ENCODE results near the gene PYGB. TPM values are rescaled to one million over a fixed set of nuclear protein-coding genes. Genes with fewer than 3 reads are reported as not detected.

The PYGB gene
- total RNA-seq, 2 donors from 2014 or later, result 43.7 to 48.3 TPM

DNA sequence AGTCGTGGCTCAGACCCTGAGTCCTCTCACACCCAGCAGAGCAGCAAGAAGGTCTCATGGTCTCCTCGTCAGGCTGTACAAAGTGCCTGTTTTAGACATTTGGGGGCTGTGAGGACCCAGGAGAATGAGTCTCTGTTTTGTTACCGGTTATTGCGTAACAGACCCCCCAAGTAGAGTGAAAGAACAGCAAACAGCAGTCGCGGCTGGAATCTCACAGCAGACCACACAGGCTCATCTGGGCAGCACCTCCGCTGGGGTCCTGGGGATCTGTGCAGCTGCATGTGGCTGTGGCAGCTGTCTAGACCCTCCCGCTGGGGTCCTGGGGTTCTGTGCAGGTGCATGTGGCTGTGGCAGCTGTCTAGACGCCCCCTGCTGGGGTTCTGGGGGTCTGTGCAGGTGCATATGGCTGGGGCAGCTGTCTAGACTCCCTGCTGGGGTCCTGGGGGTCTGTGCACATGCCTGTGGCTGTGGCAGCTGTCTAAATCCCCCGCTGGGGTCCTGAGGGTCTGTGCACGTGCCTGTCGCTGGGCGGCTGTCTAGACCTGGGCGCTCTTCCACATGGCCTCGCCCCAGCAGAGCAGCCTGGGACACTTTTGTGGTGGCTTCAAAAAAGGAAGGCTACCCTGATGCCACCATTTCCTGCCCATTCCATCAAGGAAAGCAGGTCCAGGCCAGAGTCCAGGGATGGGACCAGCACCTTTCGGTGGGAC is 27.7 kb upstream of the PYGB start:
- Mint-ChIP-seq H3K4me1 (ENCODE audit: low read depth) (peaks cover 11% of the 10 kb centered on the region), H3K27me3 (ENCODE audit: low read depth) (no peaks in the 10 kb centered on the region), H3K9me3 (no peaks in the 10 kb centered on the region), H3K36me3 (ENCODE audit: insufficient read depth in 2 of 2) (peaks cover 0 to 2% of the 10 kb centered on the region in 2 donors), H3K4me3 (no peak overlapping the region), H3K27ac (no peak overlapping the region)
- ATAC-seq (replicated peaks in 1 of 2), result no peak
- peak in 1 of 2 donors; percentile 12 for DNase-seq

DNA sequence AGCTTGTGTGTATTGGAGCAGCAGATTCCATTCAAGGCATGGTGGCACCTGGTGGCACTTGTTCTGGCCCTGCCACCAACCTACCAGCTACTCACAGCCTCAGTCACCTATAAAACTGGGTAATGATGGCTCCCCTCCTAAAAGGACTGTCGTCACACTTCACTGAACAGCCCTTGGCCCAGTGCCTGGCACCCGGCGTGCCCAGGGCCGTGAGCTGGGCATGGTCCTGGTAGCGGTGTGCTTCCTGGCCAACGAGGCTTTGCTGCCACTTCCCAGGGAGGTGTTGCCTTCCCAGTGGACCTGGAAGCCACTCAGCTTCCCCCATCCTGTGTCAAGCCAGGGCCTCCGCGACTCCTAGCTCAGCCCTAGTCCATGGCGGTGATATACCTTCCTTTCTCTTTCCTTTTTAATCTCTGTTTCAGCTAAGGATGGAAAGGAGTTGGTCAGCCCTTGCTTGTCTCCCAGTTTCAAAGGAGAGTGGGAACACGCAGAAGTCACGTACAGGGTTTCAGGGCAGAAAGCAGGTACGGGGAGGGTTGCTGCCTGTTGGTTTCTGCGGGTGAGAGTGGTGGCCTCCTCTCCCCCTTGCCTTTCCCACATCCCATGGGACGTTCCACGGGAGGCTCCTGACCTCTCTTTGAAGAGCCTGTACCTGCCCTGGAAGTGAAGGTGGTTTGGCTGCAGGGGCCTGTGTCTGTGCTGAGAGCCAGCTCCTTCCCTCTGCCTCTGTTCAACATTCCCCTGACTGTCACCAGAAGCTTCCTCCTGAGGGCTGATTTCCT is 26.9 kb upstream of the PYGB start:
- H3K27ac Mint-ChIP-seq, result no peak overlapping the region
- no peaks in the 10 kb centered on the region for H3K9me3 Mint-ChIP-seq
- DNase-seq, result no peak
- peaks cover 0 to 3% of the 10 kb centered on the region in 2 donors for H3K36me3 Mint-ChIP-seq (ENCODE audit: insufficient read depth in 2 of 2)
- no peak overlapping the region for H3K4me3 Mint-ChIP-seq
- ATAC-seq (replicated peaks in 1 of 2), result no peak
- H3K27me3 Mint-ChIP-seq (ENCODE audit: low read depth), result no peaks in the 10 kb centered on the region
- H3K4me1 Mint-ChIP-seq (ENCODE audit: low read depth), result peaks cover 11% of the 10 kb centered on the region

DNA sequence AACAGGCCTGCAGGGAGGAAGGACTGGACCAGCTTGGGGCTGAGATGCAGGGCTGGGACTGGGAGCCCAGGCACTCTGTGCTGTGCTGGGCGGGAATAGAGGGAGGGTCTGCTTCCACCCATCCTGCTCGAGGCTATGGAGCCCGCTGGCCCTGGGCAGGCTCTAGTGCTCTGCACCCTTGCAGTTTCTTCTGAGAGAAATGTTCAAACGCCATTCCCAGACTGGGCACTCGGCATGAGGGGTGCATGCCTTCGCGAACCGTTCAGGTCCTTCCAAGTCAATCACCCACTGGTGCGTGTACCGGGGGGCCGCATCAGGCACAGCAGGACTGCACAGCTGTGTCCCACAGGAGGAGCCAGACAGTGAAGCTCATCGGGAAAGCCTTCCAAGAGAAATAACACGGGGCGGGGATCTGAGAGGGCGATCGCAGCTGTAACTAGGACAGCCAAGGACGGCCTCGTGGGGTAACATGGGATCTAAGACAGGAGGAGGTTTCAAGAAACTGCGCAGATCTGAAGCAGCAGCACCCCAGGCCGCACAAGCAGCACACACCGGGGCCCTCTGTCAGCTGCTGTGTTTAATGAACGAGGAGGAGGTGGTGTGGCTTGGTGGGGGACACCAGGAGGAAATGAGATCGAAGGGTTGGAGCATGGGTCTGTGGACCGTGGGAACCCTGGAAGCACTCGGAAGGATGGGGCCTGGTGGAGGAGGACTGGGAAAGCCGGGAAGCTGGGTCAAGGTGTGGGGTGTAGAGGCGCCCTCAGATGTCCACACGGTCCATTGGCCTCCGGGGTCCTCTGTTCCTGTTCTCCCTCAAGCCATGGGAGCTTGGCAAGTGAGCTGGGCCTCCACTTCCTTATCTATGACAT is 26.1 kb upstream of the PYGB start:
- Mint-ChIP-seq H3K27me3 (ENCODE audit: low read depth) (no peaks in the 10 kb centered on the region), H3K4me3 (no peak overlapping the region), H3K36me3 (ENCODE audit: insufficient read depth in 2 of 2) (peaks cover 0 to 2% of the 10 kb centered on the region in 2 donors), H3K9me3 (no peaks in the 10 kb centered on the region), H3K4me1 (ENCODE audit: low read depth) (peaks cover 11% of the 10 kb centered on the region), H3K27ac (no peak overlapping the region)
- DNase-seq, result no peak
- ATAC-seq (replicated peaks in 1 of 2), result no peak

DNA sequence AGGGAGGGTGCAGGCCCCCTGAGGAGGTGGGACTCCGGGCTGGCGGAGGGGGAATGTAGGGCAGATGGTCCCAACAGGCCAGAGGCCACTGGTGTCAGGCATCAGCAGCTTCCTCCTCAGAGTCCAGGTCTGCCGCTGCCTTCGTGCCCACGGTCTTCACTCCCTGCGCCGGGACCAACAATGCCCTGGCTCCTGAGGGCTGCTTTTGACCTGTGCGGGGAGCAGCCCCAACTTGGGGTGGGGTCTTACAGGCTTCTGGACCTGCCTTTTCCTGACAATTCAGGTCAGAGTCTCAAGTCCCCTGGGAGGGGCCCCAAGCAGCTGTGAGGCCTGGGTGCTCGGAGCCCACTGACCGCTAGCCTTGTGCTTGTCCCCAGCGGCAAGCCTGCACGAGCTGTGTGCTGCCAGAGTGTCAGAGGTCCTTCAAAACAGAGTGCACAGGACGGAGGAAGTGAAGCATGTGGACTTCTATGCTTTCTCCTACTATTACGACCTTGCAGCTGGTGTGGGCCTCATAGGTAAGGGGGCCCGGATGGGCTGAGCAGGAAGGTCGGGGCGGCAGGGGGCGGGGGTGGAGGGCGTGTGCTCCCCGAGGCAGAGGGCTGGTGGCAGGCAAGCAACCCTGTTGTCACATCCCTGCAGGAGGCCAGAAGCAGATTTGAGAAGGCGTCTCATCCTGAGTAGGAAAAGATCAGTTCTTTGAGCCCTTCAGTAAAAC is 25.3 kb upstream of the PYGB start:
- no peak overlapping the region for H3K27ac Mint-ChIP-seq

DNA sequence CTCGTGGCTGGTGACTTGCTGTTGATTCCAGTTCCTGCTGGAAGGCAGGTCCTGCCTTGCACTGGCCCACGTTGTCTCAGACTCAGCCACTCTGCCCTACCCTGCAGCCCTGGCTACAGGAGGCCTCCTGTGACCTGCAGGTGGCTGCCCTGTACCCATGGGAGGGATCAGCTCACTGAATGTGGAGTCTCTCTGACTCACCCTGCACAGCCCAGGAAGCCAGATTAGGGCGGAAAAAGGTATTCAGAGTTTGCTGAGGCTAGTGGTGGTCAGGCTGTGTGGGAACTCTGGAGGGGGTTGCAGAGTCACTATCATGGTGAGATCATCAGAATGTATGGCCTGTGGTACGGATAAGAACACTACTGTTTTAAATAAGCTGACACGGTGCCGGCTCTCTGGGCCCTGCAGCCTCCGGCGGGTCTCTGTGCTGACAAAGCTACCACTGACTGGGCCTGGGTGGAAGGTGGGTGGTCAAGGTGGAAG is 24.7 kb upstream of the PYGB start:
- H3K9me3 Mint-ChIP-seq, result no peaks in the 10 kb centered on the region
- no peaks in the 10 kb centered on the region for H3K27me3 Mint-ChIP-seq (ENCODE audit: low read depth)
- peaks cover 11% of the 10 kb centered on the region for H3K4me1 Mint-ChIP-seq (ENCODE audit: low read depth)
- DNase-seq (peak; percentile 72 to 76), ATAC-seq (replicated peaks in 1 of 2) (peak; percentile 95 to 98)
- H3K36me3 Mint-ChIP-seq (ENCODE audit: insufficient read depth in 2 of 2), result peaks cover 0 to 4% of the 10 kb centered on the region in 2 donors
- no peak overlapping the region for H3K27ac Mint-ChIP-seq
- H3K4me3 Mint-ChIP-seq, result no peak overlapping the region

More for the DNA sequence above, 25.3 kb upstream of the PYGB start:
- Mint-ChIP-seq H3K36me3 (ENCODE audit: insufficient read depth in 2 of 2) (peaks cover 0 to 4% of the 10 kb centered on the region in 2 donors), H3K4me3 (no peak overlapping the region), H3K9me3 (no peaks in the 10 kb centered on the region), H3K4me1 (ENCODE audit: low read depth) (peaks cover 11% of the 10 kb centered on the region), H3K27me3 (ENCODE audit: low read depth) (no peaks in the 10 kb centered on the region)
- ATAC-seq (replicated peaks in 1 of 2) (no peak), DNase-seq (no peak)

DNA sequence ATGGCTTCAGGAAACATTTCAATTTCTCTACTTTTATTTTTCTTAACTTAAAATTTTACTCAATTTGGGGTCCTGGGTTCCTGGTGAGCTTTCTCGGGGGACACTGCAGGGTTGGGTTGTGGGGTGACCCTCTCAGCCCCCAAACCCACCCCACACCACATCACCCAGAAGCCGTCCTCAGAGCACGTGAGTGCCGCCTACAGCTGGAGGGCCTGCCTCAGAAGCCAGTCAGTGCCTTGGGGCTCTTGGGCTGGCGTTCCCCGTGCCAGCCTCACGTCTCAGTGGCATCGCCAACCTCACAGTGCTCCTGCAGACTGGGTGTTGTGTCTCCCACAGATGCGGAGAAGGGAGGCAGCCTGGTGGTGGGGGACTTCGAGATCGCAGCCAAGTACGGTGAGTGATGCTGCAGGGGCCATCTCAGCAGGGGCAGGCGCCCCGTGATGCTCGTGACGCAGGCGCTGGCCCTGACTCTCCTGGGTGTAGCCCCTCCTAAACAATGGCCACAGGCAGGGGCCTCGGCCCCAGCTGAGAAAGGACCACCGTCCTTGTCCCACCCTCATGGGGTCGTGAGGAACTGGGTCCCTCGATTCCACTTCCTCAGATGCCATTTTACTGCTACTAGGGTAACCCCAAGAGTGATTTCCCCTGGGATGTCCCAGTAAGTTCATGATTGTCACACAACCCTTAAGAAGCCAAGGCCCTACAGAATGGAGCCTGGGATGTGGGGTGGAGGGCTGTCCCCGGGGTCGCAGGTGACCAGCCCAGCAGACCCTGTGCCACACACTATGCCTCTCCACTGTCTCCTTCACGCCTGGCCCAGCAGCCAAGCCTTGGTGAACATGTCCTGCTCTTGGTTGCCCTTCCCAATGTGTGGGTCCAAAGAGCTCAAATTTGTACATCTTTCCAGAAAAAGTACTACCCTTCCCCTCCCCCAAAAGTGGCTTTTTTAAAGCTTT is 23.8 kb upstream of the PYGB start:
- Mint-ChIP-seq H3K27me3 (ENCODE audit: low read depth) (no peaks in the 10 kb centered on the region), H3K4me3 (no peak overlapping the region), H3K9me3 (no peaks in the 10 kb centered on the region), H3K4me1 (ENCODE audit: low read depth) (peaks cover 11% of the 10 kb centered on the region), H3K27ac (no peak overlapping the region), H3K36me3 (ENCODE audit: insufficient read depth in 2 of 2) (peaks cover 0 to 4% of the 10 kb centered on the region in 2 donors)
- DNase-seq (no peak), ATAC-seq (replicated peaks in 1 of 2) (no peak)

DNA sequence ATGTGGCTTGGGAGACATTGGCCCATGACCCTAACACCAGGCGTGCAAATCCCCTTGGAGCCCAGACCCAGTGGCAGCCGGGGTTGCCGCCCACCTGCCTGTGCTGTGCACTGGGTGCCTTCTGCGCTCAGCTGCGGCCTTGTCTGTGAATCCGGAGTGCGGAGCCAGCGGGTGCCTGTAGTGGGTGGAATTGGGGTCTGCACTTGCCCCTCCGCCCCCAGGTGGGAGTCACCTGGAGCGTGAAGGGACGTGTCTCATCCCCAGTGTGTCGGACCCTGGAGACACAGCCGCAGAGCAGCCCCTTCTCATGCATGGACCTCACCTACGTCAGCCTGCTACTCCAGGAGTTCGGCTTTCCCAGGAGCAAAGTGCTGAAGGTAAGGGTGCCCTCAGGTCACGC is 22.9 kb upstream of the PYGB start:
- H3K9me3 Mint-ChIP-seq, result no peaks in the 10 kb centered on the region
- no peaks in the 10 kb centered on the region for H3K27me3 Mint-ChIP-seq (ENCODE audit: low read depth)

DNA sequence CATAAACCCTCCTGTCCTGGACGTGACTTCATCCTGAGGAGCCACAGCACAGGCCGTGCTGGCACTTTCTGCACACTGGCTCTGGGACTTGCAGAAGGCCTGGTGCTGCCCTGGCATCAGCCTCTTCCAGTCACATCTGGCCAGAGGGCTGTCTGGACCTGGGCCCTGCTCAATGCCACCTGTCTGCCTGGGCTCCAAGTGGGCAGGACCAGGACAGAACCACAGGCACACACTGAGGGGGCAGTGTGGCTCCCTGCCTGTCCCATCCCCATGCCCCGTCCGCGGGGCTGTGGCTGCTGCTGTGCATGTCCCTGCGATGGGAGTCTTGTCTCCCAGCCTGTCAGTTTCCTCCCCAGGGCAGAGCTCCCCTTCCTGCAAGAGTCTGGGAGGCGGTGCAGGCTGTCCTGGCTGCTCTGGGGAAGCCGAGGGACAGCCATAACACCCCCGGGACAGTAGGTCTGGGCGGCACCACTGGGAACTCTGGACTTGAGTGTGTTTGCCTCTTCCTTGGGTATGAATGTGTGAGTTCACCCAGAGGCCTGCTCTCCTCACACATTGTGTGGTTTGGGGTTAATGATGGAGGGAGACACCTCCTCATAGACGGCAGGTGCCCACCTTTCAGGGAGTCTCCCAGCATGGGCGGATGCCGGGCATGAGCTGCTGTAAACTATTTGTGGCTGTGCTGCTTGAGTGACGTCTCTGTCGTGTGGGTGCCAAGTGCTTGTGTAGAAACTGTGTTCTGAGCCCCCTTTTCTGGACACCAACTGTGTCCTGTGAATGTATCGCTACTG is 22.0 kb upstream of the PYGB start:
- ATAC-seq (replicated peaks in 1 of 2), result no peak

More for the DNA sequence above, 22.9 kb upstream of the PYGB start:
- H3K36me3 Mint-ChIP-seq (ENCODE audit: insufficient read depth in 2 of 2), result peaks cover 0 to 4% of the 10 kb centered on the region in 2 donors
- H3K4me1 Mint-ChIP-seq (ENCODE audit: low read depth), result peaks cover 11% of the 10 kb centered on the region
- H3K4me3 Mint-ChIP-seq, result no peak overlapping the region
- no peak overlapping the region for H3K27ac Mint-ChIP-seq
- DNase-seq (no peak), ATAC-seq (replicated peaks in 1 of 2) (no peak)

DNA sequence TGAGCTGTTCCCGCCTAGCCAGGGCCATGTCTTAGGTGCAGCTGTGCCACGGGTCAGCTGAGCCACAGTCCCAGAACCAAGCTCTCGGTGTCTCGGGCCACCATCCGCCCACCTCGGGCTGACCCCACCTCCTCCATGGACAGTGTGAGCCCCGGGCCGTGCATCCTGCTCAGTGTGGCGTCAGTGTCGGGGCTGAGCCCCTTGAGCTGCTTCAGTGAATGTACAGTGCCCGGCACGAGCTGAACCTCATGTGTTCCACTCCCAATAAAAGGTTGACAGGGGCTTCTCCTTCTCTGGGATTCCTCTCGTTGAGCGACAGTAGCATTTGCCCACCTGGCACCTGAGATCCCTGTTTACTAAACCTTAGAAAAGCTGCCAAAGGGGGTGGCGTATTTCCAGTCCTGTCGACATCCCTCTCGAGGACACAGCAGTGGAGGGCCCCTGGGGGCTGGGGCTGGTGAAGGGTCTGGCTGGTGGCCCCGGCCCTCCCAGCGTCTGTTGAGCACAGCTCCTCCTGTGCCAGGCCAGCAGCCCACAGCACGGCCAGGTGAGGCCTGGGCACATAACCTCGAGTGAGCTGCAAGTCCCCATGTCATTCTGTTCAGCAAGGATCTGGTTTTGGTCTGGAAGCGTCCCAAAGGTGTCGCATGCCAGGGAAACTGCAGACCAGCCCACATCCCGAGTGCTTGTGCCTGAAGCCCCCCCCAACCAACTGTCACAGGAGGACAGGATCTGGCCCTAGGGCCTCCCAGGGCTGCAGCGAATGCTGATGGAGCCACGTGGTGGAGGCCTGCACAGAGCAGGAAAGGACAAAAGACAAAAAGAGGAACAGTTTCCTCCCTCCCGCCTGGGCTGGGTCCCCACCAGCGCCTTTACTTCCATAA is 21.2 kb upstream of the PYGB start:
- H3K27me3 Mint-ChIP-seq (ENCODE audit: low read depth), result no peaks in the 10 kb centered on the region
- H3K9me3 Mint-ChIP-seq, result no peaks in the 10 kb centered on the region
- peaks cover 11% of the 10 kb centered on the region for H3K4me1 Mint-ChIP-seq (ENCODE audit: low read depth)
- H3K27ac Mint-ChIP-seq, result no peak overlapping the region
- no peak for ATAC-seq (replicated peaks in 1 of 2)
- DNase-seq, result no peak
- no peak overlapping the region for H3K4me3 Mint-ChIP-seq
- peaks cover 0 to 4% of the 10 kb centered on the region in 2 donors for H3K36me3 Mint-ChIP-seq (ENCODE audit: insufficient read depth in 2 of 2)

More for the DNA sequence above, 22.0 kb upstream of the PYGB start:
- H3K4me1 Mint-ChIP-seq (ENCODE audit: low read depth), result peaks cover 11% of the 10 kb centered on the region
- H3K9me3 Mint-ChIP-seq, result no peaks in the 10 kb centered on the region
- H3K36me3 Mint-ChIP-seq (ENCODE audit: insufficient read depth in 2 of 2), result peaks cover 0 to 4% of the 10 kb centered on the region in 2 donors
- no peaks in the 10 kb centered on the region for H3K27me3 Mint-ChIP-seq (ENCODE audit: low read depth)
- H3K4me3 Mint-ChIP-seq, result no peak overlapping the region
- DNase-seq, result no peak
- H3K27ac Mint-ChIP-seq, result no peak overlapping the region

DNA sequence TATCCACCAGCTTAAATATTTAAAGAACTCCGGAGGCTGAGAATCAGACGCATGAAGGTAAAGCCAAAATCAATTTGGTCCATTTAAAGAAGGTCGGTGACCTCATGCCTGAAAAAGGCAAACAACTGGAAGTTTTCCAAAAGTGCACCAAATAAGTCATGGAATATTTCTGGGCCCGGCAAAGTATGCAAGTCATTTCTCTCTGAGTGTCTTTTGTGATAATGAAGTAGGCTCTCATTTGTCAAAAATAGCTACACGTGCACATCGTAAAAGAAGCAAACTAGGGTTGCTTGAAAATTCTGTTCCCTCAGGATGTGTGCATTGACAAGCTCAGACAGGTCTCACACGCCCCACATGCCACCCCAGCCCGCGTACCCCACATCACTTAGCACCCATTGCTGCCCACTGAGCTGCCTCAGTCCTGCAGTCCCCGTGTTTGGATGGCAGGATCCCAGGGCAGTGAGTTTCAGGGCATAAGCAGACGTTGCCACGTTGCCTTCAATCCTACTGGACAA is 20.5 kb upstream of the PYGB start:
- Mint-ChIP-seq H3K9me3 (no peaks in the 10 kb centered on the region), H3K27ac (no peak overlapping the region), H3K4me3 (no peak overlapping the region), H3K4me1 (ENCODE audit: low read depth) (peaks cover 11% of the 10 kb centered on the region), H3K27me3 (ENCODE audit: low read depth) (no peaks in the 10 kb centered on the region), H3K36me3 (ENCODE audit: insufficient read depth in 2 of 2) (peaks cover 0 to 4% of the 10 kb centered on the region in 2 donors)
- ATAC-seq (replicated peaks in 1 of 2), result no peak
- no peak for DNase-seq
